HG02623 (cell line): ENCODE data around the gene OSM.

ENCODE experiments used
- ATAC-seq: cut with Tn5 transposase; IDR thresholded peaks from one replicate; pipeline ENCODE4 v1.9.1; 2021; ENCODE audit warnings: moderate library complexity; ENCODE audit not compliant: unreplicated experiment

The OSM gene

GRCh38 chr22:30266445-30267381, at the start of gene OSM:
TSS of gene OSM (minus strand) at chr22:30266851. CDS start at chr22:30266799, 52 bp downstream.
- peak; percentile 5 for ATAC-seq

- ATAC-seq = no peak
These were observed 49.4 kb upstream of the OSM start for GRCh38 chr22:30315962-30316576.

- ATAC-seq = peak; percentile 33
These were observed 48.3 kb upstream of the OSM start for GRCh38 chr22:30314915-30315314.

- ATAC-seq = no peak
These were observed 47.1 kb upstream of the OSM start for GRCh38 chr22:30313527-30314363.

- ATAC-seq = no peak
These were observed 45.4 kb upstream of the OSM start for GRCh38 chr22:30312053-30312452.

- no peak for ATAC-seq
These were observed 44.5 kb upstream of the OSM start for GRCh38 chr22:30310881-30311771.

- ATAC-seq = no peak
These were observed 43.5 kb upstream of the OSM start for GRCh38 chr22:30309951-30310741.

GRCh38 chr22:30308518-30309230, 42.0 kb upstream of the OSM start:
- no peak for ATAC-seq

GRCh38 chr22:30308093-30308492, 41.4 kb upstream of the OSM start:
- no peak for ATAC-seq

GRCh38 chr22:30307041-30307574, 40.5 kb upstream of the OSM start:
- ATAC-seq = no peak

GRCh38 chr22:30306627-30307011, 40.0 kb upstream of the OSM start:
- no peak for ATAC-seq

- no peak for ATAC-seq
These were observed 39.4 kb upstream of the OSM start for GRCh38 chr22:30305906-30306626.

- no peak for ATAC-seq
These were observed 38.9 kb upstream of the OSM start for GRCh38 chr22:30305519-30305905.

- ATAC-seq = no peak
These were observed 38.0 kb upstream of the OSM start for GRCh38 chr22:30304495-30305244.

- no peak for ATAC-seq
These were observed 36.1 kb upstream of the OSM start for GRCh38 chr22:30302810-30303138.

GRCh38 chr22:30301995-30302809, 35.6 kb upstream of the OSM start:
- no peak for ATAC-seq

- ATAC-seq = no peak
These were observed 32.7 kb upstream of the OSM start for GRCh38 chr22:30299322-30299721.
